ENCODE results near the gene AAMDC.
"Not testable (repeated sequence)": the region's sequence is repeated elsewhere in the genome, so short reads cannot be mapped to it uniquely, and the experiment has no call there.

The AAMDC gene

GRCh38 chr11:77822126-77822525 is 1.2 kb downstream of the AAMDC start:
- DNase-seq = not testable (repeated sequence)

GRCh38 chr11:77823775-77824174 is 2.8 kb downstream of the AAMDC start:
- no peak for DNase-seq

- DNase-seq = no peak
Measured at GRCh38 chr11:77828926-77829325, 8.0 kb downstream of the AAMDC start.

- DNase-seq = no peak
Measured at GRCh38 chr11:77833302-77833701, 12.4 kb downstream of the AAMDC start.

- no peak for DNase-seq
Measured at GRCh38 chr11:77842441-77843121, 21.6 kb downstream of the AAMDC start.

GRCh38 chr11:77843700-77844099 is 22.8 kb downstream of the AAMDC start:
- not testable (repeated sequence) for DNase-seq

GRCh38 chr11:77851503-77851902 is 30.6 kb downstream of the AAMDC start:
- no peak for DNase-seq

- no peak for DNase-seq
Measured at GRCh38 chr11:77854838-77855237, 33.9 kb downstream of the AAMDC start.

- not testable (repeated sequence) for DNase-seq
Measured at GRCh38 chr11:77857906-77858457, 37.0 kb downstream of the AAMDC start.

GRCh38 chr11:77861444-77861843 is 40.5 kb downstream of the AAMDC start:
- not testable (repeated sequence) for DNase-seq

GRCh38 chr11:77865805-77866204 is 44.9 kb downstream of the AAMDC start:
- DNase-seq = no peak

GRCh38 chr11:77866336-77866735 is 45.4 kb downstream of the AAMDC start:
- no peak for DNase-seq

GRCh38 chr11:77868744-77869143 is 47.8 kb downstream of the AAMDC start:
- DNase-seq = no peak

GRCh38 chr11:77871855-77872254 is 50.9 kb downstream of the AAMDC start:
- no peak for DNase-seq

- no peak for DNase-seq
Measured at GRCh38 chr11:77873345-77873744, 52.4 kb downstream of the AAMDC start.

GRCh38 chr11:77874206-77874605 is 53.3 kb downstream of the AAMDC start:
- no peak for DNase-seq

- DNase-seq = no peak
Measured at GRCh38 chr11:77876045-77876444, 55.1 kb downstream of the AAMDC start.

- DNase-seq = not testable (repeated sequence)
Measured at GRCh38 chr11:77878247-77878646, 57.3 kb downstream of the AAMDC start.

GRCh38 chr11:77879218-77879617 is 58.3 kb downstream of the AAMDC start:
- no peak for DNase-seq

GRCh38 chr11:77882396-77882795 is 61.5 kb downstream of the AAMDC start:
- DNase-seq = no peak

- no peak for DNase-seq
Measured at GRCh38 chr11:77883775-77884174, 62.8 kb downstream of the AAMDC start.

GRCh38 chr11:77884186-77884828 is 63.4 kb downstream of the AAMDC start:
- no peak for DNase-seq

GRCh38 chr11:77884829-77885190 is 63.9 kb downstream of the AAMDC start:
- no peak for DNase-seq

GRCh38 chr11:77886401-77886800 is 65.5 kb downstream of the AAMDC start:
- DNase-seq = no peak

- DNase-seq = not testable (repeated sequence)
Measured at GRCh38 chr11:77889045-77889444, 68.1 kb downstream of the AAMDC start.
